SH-SY5Y (cell line): Measurements from ENCODE around the gene LGALS7B.

Source experiments
- GATA2 ChIP-seq: IDR thresholded peaks from 2 replicates; pipeline ENCODE4 v1.6.1; 2011; ENCODE audit warnings: mild to moderate bottlenecking, low read depth, low read length
- GATA3 ChIP-seq: IDR thresholded peaks from 2 replicates; pipeline ENCODE4 v1.6.1; 2011; ENCODE audit warnings: low read depth, mild to moderate bottlenecking, low read length, moderate library complexity

DNA sequence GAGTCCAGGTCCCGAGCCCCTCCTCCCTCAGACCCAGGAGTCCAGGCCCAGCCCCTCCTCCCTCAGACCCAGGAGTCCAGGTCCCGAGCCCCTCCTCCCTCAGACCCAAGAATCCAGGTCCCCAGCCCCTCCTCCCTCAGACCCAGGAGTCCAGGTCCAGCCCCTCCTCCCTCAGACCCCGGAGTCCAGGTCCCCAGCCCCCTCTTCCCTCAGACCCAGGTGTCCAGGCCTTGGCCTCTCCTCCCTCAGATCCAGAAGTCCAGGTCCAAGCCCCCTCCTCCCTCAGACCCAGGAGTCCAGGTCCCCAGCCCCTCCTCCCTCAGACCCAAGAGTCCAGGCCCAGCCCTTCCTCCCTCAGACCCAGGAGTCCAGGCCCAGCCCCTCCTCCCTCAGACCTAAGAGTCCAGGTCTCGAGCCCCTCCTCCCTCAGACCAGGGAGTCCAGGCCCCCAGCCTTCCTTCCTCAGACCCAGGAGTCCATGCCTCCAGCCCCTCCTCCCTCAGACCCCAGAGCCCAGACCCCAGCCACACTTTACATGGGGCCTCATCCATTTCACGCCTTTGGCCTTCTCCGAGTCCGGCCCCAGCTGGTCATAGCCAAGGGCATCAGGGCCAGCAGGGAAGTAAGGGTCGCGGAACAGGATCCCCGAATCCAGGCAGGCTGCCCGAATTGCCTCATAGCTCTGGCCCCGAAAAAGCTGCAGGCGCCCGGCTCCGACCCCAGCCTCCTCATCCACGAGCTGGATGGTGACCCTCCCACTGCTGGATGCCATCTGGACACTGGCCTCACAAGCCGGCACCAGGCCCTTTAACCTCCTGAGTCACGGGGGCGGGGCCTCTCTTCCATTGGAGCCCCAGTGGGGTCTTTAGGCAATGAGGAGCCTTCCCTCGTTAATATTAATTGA, 45.4 kb upstream of the LGALS7B start:
- TF ChIP-seq GATA2 (no peak), GATA3 (no peak)
